Right hindlimb (tissue), 1 donor: ENCODE data around the gene YTHDF1.
A peak's percentile ranks its signal among the peaks of the same experiment; 100 is the strongest.
"Not testable (repeated sequence)": the region's sequence is repeated elsewhere in the genome, so short reads cannot be mapped to it uniquely, and the experiment has no call there.

Experiments used
- DNase-seq: peaks from one replicate; pipeline ENCODE4 v3.0.0-alpha.2; 2018

Gene YTHDF1

GRCh38 chr20:63216041-63216848 lies at the start of gene YTHDF1:
YTHDF1 (minus strand) TSS chr20:63216131; CDS start chr20:63215892, 239 bp downstream.
- peak; percentile 98 for DNase-seq

- peak; percentile 67 for DNase-seq
Observed at GRCh38 chr20:63264519-63264918, 48.6 kb upstream of the YTHDF1 start.

- no peak for DNase-seq
Observed at GRCh38 chr20:63264000-63264399, 48.1 kb upstream of the YTHDF1 start.

GRCh38 chr20:63262836-63263235 lies 46.9 kb upstream of the YTHDF1 start:
- no peak for DNase-seq

- no peak for DNase-seq
Observed at GRCh38 chr20:63261795-63262528, 46.0 kb upstream of the YTHDF1 start.

- no peak for DNase-seq
Observed at GRCh38 chr20:63261060-63261794, 45.3 kb upstream of the YTHDF1 start.

- no peak for DNase-seq
Observed at GRCh38 chr20:63260521-63260920, 44.6 kb upstream of the YTHDF1 start.

- DNase-seq: no peak
Observed at GRCh38 chr20:63259734-63260460, 44.0 kb upstream of the YTHDF1 start.

GRCh38 chr20:63258781-63259180 lies 42.9 kb upstream of the YTHDF1 start:
- peak; percentile 87 for DNase-seq

- DNase-seq: no peak
Observed at GRCh38 chr20:63257629-63258028, 41.7 kb upstream of the YTHDF1 start.

- DNase-seq: no peak
Observed at GRCh38 chr20:63256954-63257353, 41.0 kb upstream of the YTHDF1 start.

GRCh38 chr20:63255931-63256704 lies 40.2 kb upstream of the YTHDF1 start:
- no peak for DNase-seq

- peak; percentile 76 for DNase-seq
Observed at GRCh38 chr20:63254606-63255384, 38.9 kb upstream of the YTHDF1 start.

GRCh38 chr20:63254232-63254605 lies 38.3 kb upstream of the YTHDF1 start, which contains the start of gene NKAIN4:
NKAIN4 (minus strand) TSS chr20:63254463; CDS start chr20:63254450, 13 bp downstream.
- no peak for DNase-seq

GRCh38 chr20:63253438-63254231 lies 37.7 kb upstream of the YTHDF1 start:
- DNase-seq: peak; percentile 75

GRCh38 chr20:63253065-63253437 lies 37.1 kb upstream of the YTHDF1 start:
- no peak for DNase-seq

GRCh38 chr20:63252284-63252711 lies 36.4 kb upstream of the YTHDF1 start:
- no peak for DNase-seq

GRCh38 chr20:63251350-63251749 lies 35.4 kb upstream of the YTHDF1 start:
- DNase-seq: not testable (repeated sequence)

GRCh38 chr20:63249891-63250290 lies 34.0 kb upstream of the YTHDF1 start:
- no peak for DNase-seq
